ENCODE measurements around the gene WDFY3.

The WDFY3 gene

GRCh38 chr4:84907145-84907544 lies 59.3 kb downstream of the WDFY3 start:
- DNase-seq = no peak

GRCh38 chr4:84905646-84906045 lies 60.8 kb downstream of the WDFY3 start:
- DNase-seq = no peak

- no peak for DNase-seq
Observed at GRCh38 chr4:84901740-84902281, 64.7 kb downstream of the WDFY3 start.

GRCh38 chr4:84901173-84901572 lies 65.3 kb downstream of the WDFY3 start:
- DNase-seq = no peak

GRCh38 chr4:84899616-84900015 lies 66.9 kb downstream of the WDFY3 start:
- no peak for DNase-seq

GRCh38 chr4:84897516-84897915 lies 69.0 kb downstream of the WDFY3 start:
- DNase-seq = no peak

- no peak for DNase-seq
Observed at GRCh38 chr4:84895283-84895682, 71.2 kb downstream of the WDFY3 start.

GRCh38 chr4:84894621-84895020 lies 71.9 kb downstream of the WDFY3 start:
- no peak for DNase-seq

GRCh38 chr4:84892950-84893349 lies 73.5 kb downstream of the WDFY3 start:
- DNase-seq = no peak

GRCh38 chr4:84887824-84888223 lies 78.7 kb downstream of the WDFY3 start:
- no peak for DNase-seq

- DNase-seq = no peak
Observed at GRCh38 chr4:84879651-84880200, 86.8 kb downstream of the WDFY3 start.

- DNase-seq = no peak
Observed at GRCh38 chr4:84878546-84878945, 87.9 kb downstream of the WDFY3 start.

- no peak for DNase-seq
Observed at GRCh38 chr4:84878090-84878489, 88.4 kb downstream of the WDFY3 start.

GRCh38 chr4:84877051-84877833 lies 89.2 kb downstream of the WDFY3 start:
- no peak for DNase-seq

- DNase-seq = no peak
Observed at GRCh38 chr4:84875636-84876371, 90.7 kb downstream of the WDFY3 start.

GRCh38 chr4:84874619-84875018 lies 91.9 kb downstream of the WDFY3 start:
- DNase-seq = no peak

GRCh38 chr4:84870398-84871163 lies 95.9 kb downstream of the WDFY3 start:
- no peak for DNase-seq

- DNase-seq = no peak
Observed at GRCh38 chr4:84866295-84866694, 100.2 kb downstream of the WDFY3 start.

GRCh38 chr4:84865600-84865999 lies 100.9 kb downstream of the WDFY3 start:
- DNase-seq = no peak

- no peak for DNase-seq
Observed at GRCh38 chr4:84862064-84862463, 104.4 kb downstream of the WDFY3 start.

GRCh38 chr4:84857296-84857695 lies 109.2 kb downstream of the WDFY3 start:
- no peak for DNase-seq

GRCh38 chr4:84856468-84857049 lies 109.9 kb downstream of the WDFY3 start:
- no peak for DNase-seq

- DNase-seq = no peak
Observed at GRCh38 chr4:84855774-84856173, 110.7 kb downstream of the WDFY3 start.

All from stimulated activated CD4-positive, alpha-beta T cell treated with anti-CD3 and anti-CD28 coated beads, Interleukin-4, amount 100 ng/mL, for 24 hours (primary cell).